GM23338 (cell line): ENCODE data around the gene SLC22A5. TPM values are rescaled to one million over a fixed set of nuclear protein-coding genes. Genes with fewer than 3 reads are reported as not detected.

Experiments used
- ATAC-seq: fragments of 200-7000 bp; cut with Tn5 transposase; 3 replicates; pipeline ENCODE4 v1.9.1; 2020
- DNase-seq: peaks from one replicate; pipeline ENCODE4 v3.0.0-alpha.2; 2015; ENCODE audit warnings: low spot score
- H2AFZ ChIP-seq: fragments of 200-600 bp; sonication (generic); 2 replicates; pipeline ENCODE4 v1.8.0; 2016; ENCODE audit warnings: antibody characterized with exemption, mild to moderate bottlenecking, moderate library complexity
- H3F3A ChIP-seq: fragments of 200-600 bp; sonication (generic); replicated peaks from 2 replicates; pipeline ENCODE4 v1.8.0; 2017; ENCODE audit warnings: antibody characterized with exemption, mixed run types, low read depth
- H3K27ac ChIP-seq: fragments of 200-600 bp; sonication (generic); 2 replicates; pipeline ENCODE4 v1.6.1; 2016; ENCODE audit warnings: low read depth
- H3K27me3 ChIP-seq: fragments of 200-600 bp; sonication (generic); 2 replicates; pipeline ENCODE4 v1.8.0; 2016; ENCODE audit warnings: mild to moderate bottlenecking, mixed run types, moderate library complexity; ENCODE audit not compliant: insufficient read depth
- H3K36me3 ChIP-seq: fragments of 200-600 bp; sonication (generic); 2 replicates; pipeline ENCODE4 v1.8.0; 2016; ENCODE audit warnings: mild to moderate bottlenecking; ENCODE audit not compliant: insufficient read depth
- H3K4me1 ChIP-seq: fragments of 200-600 bp; sonication (generic); 2 replicates; pipeline ENCODE4 v1.8.0; 2016; ENCODE audit warnings: mild to moderate bottlenecking, moderate library complexity; ENCODE audit not compliant: insufficient read depth
- H3K4me2 ChIP-seq: fragments of 200-600 bp; sonication (generic); 2 replicates; pipeline ENCODE4 v1.7.1; 2017; ENCODE audit warnings: mixed run types
- H3K4me3 ChIP-seq: fragments of 200-600 bp; sonication (generic); 2 replicates; pipeline ENCODE4 v1.6.1; 2016; ENCODE audit warnings: mixed run types
- H3K79me2 ChIP-seq: fragments of 200-600 bp; sonication (generic); replicated peaks from 2 replicates; pipeline ENCODE4 v1.8.0; 2017; ENCODE audit warnings: mild to moderate bottlenecking; ENCODE audit not compliant: insufficient read depth
- H3K9me2 ChIP-seq: fragments of 200-600 bp; sonication (generic); 2 replicates; pipeline ENCODE4 v1.8.0; 2017; ENCODE audit not compliant: insufficient read depth
- H4K20me1 ChIP-seq: fragments of 200-600 bp; sonication (generic); replicated peaks from 2 replicates; pipeline ENCODE4 v1.8.0; 2017; ENCODE audit warnings: mild to moderate bottlenecking; ENCODE audit not compliant: insufficient read depth
- H3K27ac Mint-ChIP-seq: 2 replicates; pipeline ENCODE4 v1.8.0; 2020; ENCODE audit warnings: inconsistent platforms, mild to moderate bottlenecking, moderate library complexity, mixed read lengths
- H3K27me3 Mint-ChIP-seq: 3 replicates; pipeline ENCODE4 v1.8.0; 2022; ENCODE audit warnings: low read depth, mild to moderate bottlenecking, moderate library complexity, mixed read lengths, inconsistent platforms; ENCODE audit not compliant: insufficient read depth, poor library complexity
- H3K36me3 Mint-ChIP-seq: 3 replicates; pipeline ENCODE4 v1.8.0; 2021; ENCODE audit warnings: low read depth, mild to moderate bottlenecking, inconsistent platforms, moderate library complexity, mixed read lengths
- H3K4me1 Mint-ChIP-seq: 3 replicates; pipeline ENCODE4 v1.8.0; 2020; ENCODE audit warnings: mild to moderate bottlenecking, inconsistent platforms, mixed read lengths
- H3K4me3 Mint-ChIP-seq: 3 replicates; pipeline ENCODE4 v1.8.0; 2021; ENCODE audit warnings: moderate library complexity, mild to moderate bottlenecking, inconsistent platforms, mixed read lengths
- H3K9me3 Mint-ChIP-seq: 3 replicates; pipeline ENCODE4 v1.8.0; 2020; ENCODE audit warnings: moderate library complexity, mild to moderate bottlenecking, inconsistent platforms, mixed read lengths
- CTCF ChIP-seq, 2 experiments: fragments of 200-600 bp in 1 of 2; sonication (generic) in 1 of 2; conservative IDR thresholded peaks; 2 replicates each; pipeline versions ENCODE4 v1.5.1 to v1.6.1; 2016 to 2017; ENCODE audit warnings: antibody characterized with exemption in 2 of 2, low read depth in 2 of 2, mild to moderate bottlenecking in 2 of 2, moderate library complexity in 1 of 2
- ETS1 ChIP-seq: IDR thresholded peaks from 2 replicates; pipeline ENCODE4 v1.6.1; 2016; ENCODE audit warnings: antibody characterized with exemption
- EZH2phosphoT487 ChIP-seq: fragments of 200-600 bp; sonication (generic); IDR thresholded peaks from one replicate; pipeline ENCODE4 v1.8.1; 2018; ENCODE audit warnings: antibody characterized with exemption; ENCODE audit not compliant: unreplicated experiment
- POLR2AphosphoS5 ChIP-seq: IDR thresholded peaks from 2 replicates; pipeline ENCODE4 v1.6.1; 2016; ENCODE audit warnings: antibody characterized with exemption, low read depth
- REST ChIP-seq: IDR thresholded peaks from one replicate; pipeline ENCODE4 v1.6.1; 2018; ENCODE audit warnings: antibody characterized with exemption; ENCODE audit not compliant: unreplicated experiment
- STAT1 ChIP-seq: IDR thresholded peaks from one replicate; pipeline ENCODE4 v1.6.1; 2016; ENCODE audit warnings: antibody characterized with exemption; ENCODE audit not compliant: unreplicated experiment
- ZNF114 ChIP-seq: fragments of 250-450 bp; sonication (Bioruptor Pico); IDR thresholded peaks from 2 replicates; pipeline ENCODE4 v1.5.0; 2020; ENCODE audit warnings: mild to moderate bottlenecking, moderate library complexity
- ZNF462 ChIP-seq: fragments of 250-450 bp; sonication (Bioruptor Pico); IDR thresholded peaks from 2 replicates; pipeline ENCODE4 v1.5.0; 2020; ENCODE audit warnings: mild to moderate bottlenecking, moderate library complexity
- polyA plus RNA-seq: library from polyadenylated mRNA; unstranded; fragments of >200 nt; fragmentation: Nextera tagmentation; extraction: Ambion mirVana; gene quantifications from 2 replicates; pipeline ENCODE4 v1.2.1, GENCODE V29; 2016
- total RNA-seq: library from RNA; depleted of rRNA; stranded (reverse); fragments of >200 nt; shearing (Covaris generic); gene quantifications from 2 replicates; pipeline ENCODE4 v1.2.3, GENCODE V29; 2014

Gene SLC22A5
- total and polyA plus RNA-seq, 2 experiments from 2014 or later, result 1.9 to 2.4 TPM

- TF ChIP-seq ZNF462 (CRISPR knock-in tag) (no peak), EZH2phosphoT487 (no peak), ETS1 (no peak)
These were observed 54.0 kb downstream of the SLC22A5 start (continued) for GRCh38 chr5:132423438-132423898.

- DNase-seq, result no peak
- no peaks in the 10 kb centered on the region for H3K9me2 ChIP-seq
- H3K4me2 ChIP-seq, result no peak overlapping the region
- H4K20me1 ChIP-seq, result no peaks in the 10 kb centered on the region
- Mint-ChIP-seq H3K9me3 (no peaks in the 10 kb centered on the region), H3K4me3 (no peak overlapping the region), H3K27ac (no peak overlapping the region), H3K27me3 (peaks cover 2% of the 10 kb centered on the region), H3K4me1 (peaks cover 32% of the 10 kb centered on the region), H3K36me3 (no peaks in the 10 kb centered on the region)
- no peaks in the 10 kb centered on the region for H3F3A ChIP-seq
- ATAC-seq, result no peak
- H3K4me3 ChIP-seq, result no peak overlapping the region
- H3K27ac ChIP-seq, result no peak overlapping the region
- H2AFZ ChIP-seq, result no peak overlapping the region
- H3K79me2 ChIP-seq, result no peaks in the 10 kb centered on the region
- H3K4me1 ChIP-seq, result peaks cover 7% of the 10 kb centered on the region
- no peaks in the 10 kb centered on the region for H3K36me3 ChIP-seq
- no peaks in the 10 kb centered on the region for H3K27me3 ChIP-seq
- TF ChIP-seq CTCF (conservative IDR thresholded peaks at IDR 0.05; ENCODE audit: low read depth in 2 of 2) (no peak), REST (no peak), ZNF114 (no peak), EZH2phosphoT487 (no peak), POLR2AphosphoS5 (no peak), ETS1 (no peak), STAT1 (no peak)
These were observed 54.8 kb downstream of the SLC22A5 start for GRCh38 chr5:132424167-132424880.
